ENCODE results near the gene RANBP3L.

GRCh38 chr5:36217988-36218387, 83.7 kb downstream of the RANBP3L start:
- TF ChIP-seq TAF1 (IDR thresholded peaks at IDR 0.05; ENCODE audit: low read depth, low read length) (no peak), POLR2A (IDR thresholded peaks at IDR 0.05; ENCODE audit: low read depth, low read length) (no peak), POLR2AphosphoS5 (IDR thresholded peaks at IDR 0.05; ENCODE audit: low read depth, low read length) (no peak), PAX5 (IDR thresholded peaks at IDR 0.05; ENCODE audit: insufficient read depth, low read length, severe bottlenecking) (no peak), SPI1 (IDR thresholded peaks at IDR 0.05; ENCODE audit: low read depth, low read length) (no peak), POU2F2 (IDR thresholded peaks at IDR 0.05; ENCODE audit: low read depth, low read length) (no peak)

Data from GM12891 (cell line).